Tongue (tissue), 2 donors: ENCODE results near the gene COPRS. TPM values are rescaled to one million over a fixed set of nuclear protein-coding genes. Genes with fewer than 3 reads are reported as not detected.

ENCODE experiments used
- DNase-seq: peaks from one replicate; pipeline ENCODE4 v3.0.0-alpha.2; 2015
- total RNA-seq: library from RNA; depleted of rRNA; stranded (reverse); fragments of >200 nt; gene quantifications from one replicate; pipeline ENCODE4 v1.2.3, GENCODE V29; 2014

The COPRS gene
- total RNA-seq, 1 donor from 2014 or later: 49.5 TPM

- no peak for DNase-seq
These were observed 51.2 kb downstream of the COPRS start for GRCh38 chr17:31807846-31808245.

GRCh38 chr17:31806921-31807320 lies 52.1 kb downstream of the COPRS start:
- no peak for DNase-seq

- no peak for DNase-seq
These were observed 55.4 kb downstream of the COPRS start for GRCh38 chr17:31803494-31804213.

GRCh38 chr17:31802502-31802901 lies 56.5 kb downstream of the COPRS start:
- DNase-seq: no peak

Other genes with a start within 250 kb of the COPRS start
- 39.1 TPM for gene UTP6, start 42.5 kb upstream of the COPRS start, total RNA-seq
- gene SUZ12, start 77.8 kb upstream of the COPRS start, total RNA-seq: 35.3 TPM
- gene LRRC37B, start 148.1 kb upstream of the COPRS start, total RNA-seq: 10.1 TPM